HG03354 (cell line): Measurements from ENCODE around the gene GRN.

Experiments used
- ATAC-seq: cut with Tn5 transposase; IDR thresholded peaks from one replicate; pipeline ENCODE4 v1.9.1; 2021; ENCODE audit warnings: mild to moderate bottlenecking; ENCODE audit not compliant: unreplicated experiment, poor library complexity, severe bottlenecking

Gene GRN

GRCh38 chr17:44344939-44345453, at the start of gene GRN:
GRN (plus strand) TSS chr17:44345302; CDS start chr17:44349165, 3,863 bp downstream.
- ATAC-seq: peak; percentile 64

- ATAC-seq: no peak
Observed at GRCh38 chr17:44297975-44298374, 47.1 kb upstream of the GRN start.

- no peak for ATAC-seq
Observed at GRCh38 chr17:44304651-44305050, 40.5 kb upstream of the GRN start.

- no peak for ATAC-seq
Observed at GRCh38 chr17:44307387-44308186, 37.5 kb upstream of the GRN start.

GRCh38 chr17:44308320-44308818, 36.7 kb upstream of the GRN start, which contains the start of gene RUNDC3A:
RUNDC3A (plus strand) TSS chr17:44308601; CDS start chr17:44308833, 232 bp downstream.
- ATAC-seq: no peak

- ATAC-seq: no peak
Observed at GRCh38 chr17:44308865-44309264, 36.2 kb upstream of the GRN start.

GRCh38 chr17:44309472-44309871, 35.6 kb upstream of the GRN start:
- ATAC-seq: no peak

GRCh38 chr17:44310188-44310587, 34.9 kb upstream of the GRN start:
- ATAC-seq: no peak

- ATAC-seq: no peak
Observed at GRCh38 chr17:44310609-44311376, 34.3 kb upstream of the GRN start.

- no peak for ATAC-seq
Observed at GRCh38 chr17:44311562-44312181, 33.4 kb upstream of the GRN start.

- no peak for ATAC-seq
Observed at GRCh38 chr17:44312396-44313104, 32.6 kb upstream of the GRN start.

- no peak for ATAC-seq
Observed at GRCh38 chr17:44314031-44314430, 31.1 kb upstream of the GRN start.

GRCh38 chr17:44314524-44314868, 30.6 kb upstream of the GRN start:
- ATAC-seq: no peak

- no peak for ATAC-seq
Observed at GRCh38 chr17:44314869-44315661, 30.0 kb upstream of the GRN start.

- no peak for ATAC-seq
Observed at GRCh38 chr17:44315760-44316731, 29.1 kb upstream of the GRN start.

- no peak for ATAC-seq
Observed at GRCh38 chr17:44317545-44317944, 27.6 kb upstream of the GRN start.

GRCh38 chr17:44318077-44318892, 26.8 kb upstream of the GRN start:
- no peak for ATAC-seq
